Lower lobe of right lung (tissue), 2 donors: ENCODE data around the gene CLEC2L. TPM values are rescaled to one million over a fixed set of nuclear protein-coding genes. Genes with fewer than 3 reads are reported as not detected.

Experiments used
- ATAC-seq, 2 donors: fragments of 200-7000 bp; cut with Tn5 transposase; one replicate each; pipeline ENCODE4 v1.9.1; 2020 to 2022; ENCODE audit warnings: mild to moderate bottlenecking in 2 of 2, moderate library complexity in 2 of 2
- DNase-seq: peaks from one replicate; pipeline ENCODE4 v3.0.0-alpha.2; 2020
- H3K27ac ChIP-seq: fragments of 200-600 bp; one replicate; pipeline ENCODE4 v1.8.0; 2022
- H3K27me3 ChIP-seq: fragments of 200-600 bp; one replicate; pipeline ENCODE4 v1.8.0; 2022; ENCODE audit warnings: low read depth
- H3K36me3 ChIP-seq: fragments of 200-600 bp; one replicate; pipeline ENCODE4 v1.8.0; 2022; ENCODE audit warnings: mild to moderate bottlenecking
- H3K4me1 ChIP-seq: fragments of 200-600 bp; one replicate; pipeline ENCODE4 v1.8.0; 2022
- H3K4me3 ChIP-seq: fragments of 200-600 bp; one replicate; pipeline ENCODE4 v1.8.0; 2022; ENCODE audit warnings: mild to moderate bottlenecking
- H3K9me3 ChIP-seq: fragments of 200-600 bp; one replicate; pipeline ENCODE4 v1.8.0; 2022
- intact Hi-C: fragments of 100-400 bp; cut with DNase I; formaldehyde crosslinking; loops from one replicate; pipeline ENCODE4 v1.11.0; 2022
- total RNA-seq: library from RNA; stranded (reverse); fragmentation: NEBNext Ultra II Directional; extraction: Animal tissue kit (Norgen Biotek cat#: 25700); gene quantifications from one replicate; pipeline ENCODE4 v1.2.1, GENCODE V29; 2021
- TF ChIP-seq, protein P1 (sequence below): fragments of 200-600 bp; IDR thresholded peaks from one replicate; pipeline ENCODE4 v1.8.0; 2022; ENCODE audit warnings: antibody characterized with exemption, mild to moderate bottlenecking
- donor health status: DM: no; HTN: yes; CAD: no; lungs with severe emphysema.

CLEC2L gene
- total RNA-seq, 1 donor from 2014 or later: not detected

DNA sequence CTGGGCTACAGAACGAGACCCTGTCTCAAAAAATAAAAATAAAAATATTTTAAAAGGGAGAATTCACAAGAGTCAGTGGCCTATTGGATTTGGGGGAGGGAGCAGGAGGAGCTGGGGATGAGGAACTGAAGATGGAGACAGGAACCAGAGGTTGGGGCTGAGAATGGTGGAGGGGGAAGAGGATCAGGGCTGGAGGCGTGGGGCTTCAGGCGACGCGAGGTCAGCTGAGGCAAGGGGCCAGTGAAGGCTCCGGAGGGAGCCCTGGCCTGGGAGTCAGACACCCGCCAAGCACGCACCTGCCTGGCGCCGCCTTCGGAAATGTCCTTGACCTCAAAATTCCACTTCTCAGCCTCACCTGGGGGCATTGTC is 671 bp upstream of the CLEC2L start:
- Histone ChIP-seq H3K4me1 (peaks cover 6% of the 10 kb centered on the region), H3K9me3 (no peaks in the 10 kb centered on the region), H3K27ac (no peak overlapping the region), H3K27me3 (peaks cover 35% of the 10 kb centered on the region), H3K4me3 (no peak overlapping the region), H3K36me3 (no peaks in the 10 kb centered on the region)
- intact Hi-C loops: no loop called here
- TF ChIP-seq, protein P1, sequence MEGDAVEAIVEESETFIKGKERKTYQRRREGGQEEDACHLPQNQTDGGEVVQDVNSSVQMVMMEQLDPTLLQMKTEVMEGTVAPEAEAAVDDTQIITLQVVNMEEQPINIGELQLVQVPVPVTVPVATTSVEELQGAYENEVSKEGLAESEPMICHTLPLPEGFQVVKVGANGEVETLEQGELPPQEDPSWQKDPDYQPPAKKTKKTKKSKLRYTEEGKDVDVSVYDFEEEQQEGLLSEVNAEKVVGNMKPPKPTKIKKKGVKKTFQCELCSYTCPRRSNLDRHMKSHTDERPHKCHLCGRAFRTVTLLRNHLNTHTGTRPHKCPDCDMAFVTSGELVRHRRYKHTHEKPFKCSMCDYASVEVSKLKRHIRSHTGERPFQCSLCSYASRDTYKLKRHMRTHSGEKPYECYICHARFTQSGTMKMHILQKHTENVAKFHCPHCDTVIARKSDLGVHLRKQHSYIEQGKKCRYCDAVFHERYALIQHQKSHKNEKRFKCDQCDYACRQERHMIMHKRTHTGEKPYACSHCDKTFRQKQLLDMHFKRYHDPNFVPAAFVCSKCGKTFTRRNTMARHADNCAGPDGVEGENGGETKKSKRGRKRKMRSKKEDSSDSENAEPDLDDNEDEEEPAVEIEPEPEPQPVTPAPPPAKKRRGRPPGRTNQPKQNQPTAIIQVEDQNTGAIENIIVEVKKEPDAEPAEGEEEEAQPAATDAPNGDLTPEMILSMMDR: no peak
- ATAC-seq (no peak), DNase-seq (no peak)

DNA sequence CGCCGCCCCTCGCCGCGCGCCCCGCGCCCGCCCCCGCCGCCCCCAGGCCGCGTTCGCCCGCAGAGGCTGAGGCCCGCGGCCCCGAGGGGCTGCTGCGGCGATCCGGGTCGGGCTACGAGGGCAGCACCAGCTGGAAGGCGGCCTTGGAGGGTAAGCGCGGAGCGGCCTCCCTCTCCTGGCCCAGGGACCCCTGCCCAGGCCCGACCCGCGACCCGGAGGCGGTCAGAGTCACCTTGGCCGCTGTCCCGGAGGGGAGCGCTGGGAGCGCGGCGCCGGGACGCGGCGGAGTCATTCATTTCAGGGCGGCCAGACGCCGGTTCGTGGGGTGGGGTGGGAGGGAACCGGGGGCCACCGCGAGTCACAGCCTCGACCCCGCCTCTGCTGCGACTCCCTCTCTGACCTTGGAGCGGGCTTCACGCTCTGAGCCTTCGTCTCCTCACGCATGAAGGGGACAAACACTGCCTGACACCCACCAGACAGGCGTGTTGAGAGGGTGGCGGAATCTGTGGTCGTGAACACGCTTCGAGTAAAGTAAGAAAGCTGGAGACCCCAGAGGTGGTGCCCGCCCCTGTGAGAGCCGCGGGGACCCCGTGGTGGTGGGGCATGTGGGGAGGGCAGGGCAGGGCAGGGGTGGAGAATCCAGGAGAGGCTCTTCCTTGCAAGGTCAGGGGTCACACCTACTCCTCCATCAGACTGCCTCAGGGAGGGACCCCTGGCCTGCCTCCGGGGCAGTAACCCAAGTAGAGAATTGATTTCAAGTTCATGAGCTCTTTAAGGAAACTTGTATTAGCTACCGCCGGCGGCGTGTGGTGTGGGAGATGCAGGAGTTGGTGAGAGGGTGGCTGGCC is 707 bp downstream of the CLEC2L start:
- H3K27me3 ChIP-seq: peaks cover 35% of the 10 kb centered on the region
- intact Hi-C loops: no loop called here
- ATAC-seq (no peak), DNase-seq (no peak)
- H3K9me3 ChIP-seq: no peaks in the 10 kb centered on the region
- TF ChIP-seq, protein P1: no peak
- peaks cover 6% of the 10 kb centered on the region for H3K4me1 ChIP-seq
- no peak overlapping the region for H3K27ac ChIP-seq
- no peak overlapping the region for H3K4me3 ChIP-seq
- no peaks in the 10 kb centered on the region for H3K36me3 ChIP-seq

DNA sequence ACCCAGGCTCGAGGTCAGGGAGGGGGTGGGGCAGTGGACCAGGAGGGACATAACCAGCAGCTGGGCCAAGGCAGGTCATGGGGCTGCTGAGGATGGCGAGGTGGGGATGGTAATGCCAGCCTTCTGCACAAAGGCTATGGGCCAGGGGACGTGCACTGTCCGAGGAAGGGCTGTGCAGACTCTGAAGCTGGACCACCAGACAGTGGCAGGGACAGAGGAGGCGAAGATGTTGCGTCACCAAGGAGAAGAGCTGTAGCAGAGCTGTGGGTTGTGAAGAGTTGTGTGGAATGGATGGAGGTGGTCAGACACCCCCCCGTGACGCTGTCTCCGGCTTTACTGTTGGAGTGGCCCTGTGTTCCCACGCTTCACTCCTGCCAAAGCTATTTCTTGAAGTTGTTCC is 1.8 kb downstream of the CLEC2L start:
- Histone ChIP-seq H3K4me3 (no peak overlapping the region), H3K4me1 (peaks cover 6% of the 10 kb centered on the region), H3K27ac (no peak overlapping the region), H3K9me3 (no peaks in the 10 kb centered on the region), H3K27me3 (peaks cover 35% of the 10 kb centered on the region), H3K36me3 (no peaks in the 10 kb centered on the region)
- intact Hi-C loops: no loop called here
- TF ChIP-seq, protein P1: no peak
- no peak for ATAC-seq
- no peak for DNase-seq

DNA sequence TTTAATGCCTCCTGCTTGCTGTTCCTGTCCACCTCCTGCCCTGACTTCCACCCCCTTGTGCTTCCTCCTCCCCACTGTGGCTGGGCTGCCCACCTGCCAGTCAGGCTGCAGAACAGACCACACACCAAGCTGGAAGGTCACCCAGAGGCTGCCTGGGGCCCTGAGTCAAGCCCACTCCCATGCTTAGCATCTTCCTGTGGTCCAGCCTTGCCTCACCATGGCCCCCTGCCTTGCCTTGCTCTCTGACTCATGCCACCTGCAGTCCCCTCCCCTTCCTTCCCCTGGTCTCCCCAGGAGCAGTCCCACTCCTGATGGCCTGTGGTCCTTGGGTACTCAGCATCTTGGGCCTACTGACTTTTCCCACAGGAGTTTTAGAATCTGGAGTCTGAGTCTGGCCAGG is 2.3 kb downstream of the CLEC2L start:
- peaks cover 6% of the 10 kb centered on the region for H3K4me1 ChIP-seq
- no peak for ATAC-seq
- TF ChIP-seq, protein P1: no peak
- DNase-seq: no peak
- peaks cover 35% of the 10 kb centered on the region for H3K27me3 ChIP-seq
- intact Hi-C loops: no loop called here
- H3K4me3 ChIP-seq: no peak overlapping the region
- H3K27ac ChIP-seq: no peak overlapping the region
- H3K9me3 ChIP-seq: no peaks in the 10 kb centered on the region
- H3K36me3 ChIP-seq: no peaks in the 10 kb centered on the region

DNA sequence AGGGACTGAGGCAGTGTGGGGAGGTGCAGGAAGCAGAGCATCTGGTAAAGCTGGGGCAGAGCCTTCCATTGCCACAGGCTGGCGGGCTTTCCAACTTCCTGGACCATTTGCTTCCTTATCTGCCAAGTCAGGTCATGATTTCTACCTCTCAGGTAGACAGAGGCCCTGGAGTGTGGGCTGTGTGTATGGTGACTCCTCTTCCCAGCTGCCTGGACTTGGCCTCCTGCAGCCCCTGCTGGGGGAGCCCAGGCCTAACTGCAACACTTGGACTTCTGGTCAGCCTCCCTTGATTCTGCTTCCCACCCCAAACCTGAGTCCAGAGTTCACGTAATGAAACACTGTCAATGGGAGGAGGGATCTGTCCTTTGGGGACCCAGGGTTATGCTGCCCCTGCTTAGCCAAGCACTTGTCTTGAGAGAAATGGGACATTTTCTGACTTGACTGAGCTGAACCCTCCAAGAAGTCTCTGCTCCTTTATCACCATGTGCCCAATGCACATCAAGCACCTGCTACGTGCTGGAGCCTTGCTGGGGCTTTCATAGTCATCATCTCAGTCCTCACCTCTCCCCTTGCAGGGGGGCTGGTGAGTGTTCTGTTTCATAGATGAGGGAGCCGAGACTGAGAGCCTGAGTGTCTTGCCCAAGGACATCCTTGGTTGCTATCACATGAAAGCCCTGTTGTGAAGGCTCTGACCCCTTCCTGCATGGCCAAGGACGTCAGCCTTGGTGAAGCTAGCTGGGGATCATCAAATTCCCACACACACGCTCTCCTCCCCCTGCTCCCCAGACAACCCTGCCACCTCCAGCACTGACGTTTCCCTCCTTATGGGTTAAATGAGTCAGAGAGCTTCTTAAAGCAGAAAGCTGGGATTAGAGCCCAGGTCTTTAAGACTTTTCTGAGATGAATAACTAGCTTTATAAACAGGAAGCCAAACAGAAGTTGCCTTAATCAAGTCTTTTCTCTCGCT is 3.4 kb downstream of the CLEC2L start:
- no peak for ATAC-seq
- Histone ChIP-seq H3K27ac (no peak overlapping the region), H3K27me3 (peaks cover 32% of the 10 kb centered on the region), H3K9me3 (no peaks in the 10 kb centered on the region), H3K36me3 (no peaks in the 10 kb centered on the region), H3K4me3 (no peak overlapping the region), H3K4me1 (peaks cover 6% of the 10 kb centered on the region)
- intact Hi-C loops: no loop called here
- TF ChIP-seq, protein P1: no peak
- no peak for DNase-seq
